ENCODE results near the gene CTNNA3. TPM values are rescaled to one million over a fixed set of nuclear protein-coding genes. Genes with fewer than 3 reads are reported as not detected.

CTNNA3 gene
- total RNA-seq, 2 donors from 2014 or later = under 0.01 to 0.33 TPM

DNA sequence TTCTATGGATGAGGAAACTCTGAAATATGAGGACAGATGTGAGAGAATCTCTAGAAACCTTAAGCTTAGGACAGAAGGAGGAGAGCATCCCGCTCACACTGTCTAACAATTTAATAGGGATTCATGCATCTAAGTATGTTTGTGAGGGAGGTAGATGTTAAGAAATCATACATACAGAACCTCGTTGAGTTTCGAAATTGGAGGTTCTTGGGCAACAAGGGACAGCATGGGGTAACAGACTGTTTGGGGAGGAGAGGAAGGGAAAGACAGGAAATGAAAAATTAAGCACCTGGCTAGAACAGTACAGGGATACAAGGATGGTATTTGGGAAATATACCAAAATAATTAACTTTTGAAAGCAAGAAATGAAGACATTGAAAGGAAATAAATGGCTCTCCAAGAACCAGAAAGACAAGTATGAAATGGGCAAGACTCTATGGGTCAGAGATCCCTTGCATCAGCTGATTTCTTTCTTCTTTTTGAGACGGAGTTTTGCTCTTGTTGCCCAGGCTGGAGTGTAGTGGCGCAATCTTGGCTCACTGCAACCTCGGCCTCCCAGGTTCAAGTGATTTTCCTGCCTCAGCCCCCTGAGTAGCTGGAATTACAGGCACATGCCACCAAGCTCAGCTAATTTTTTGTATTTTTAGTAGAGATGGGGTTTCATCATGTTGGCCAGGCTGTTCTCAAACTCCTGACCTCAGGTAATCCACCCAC lies 207.9 kb downstream of the CTNNA3 start:
- H3K36me3 ChIP-seq (replicated peaks in 1 of 2; ENCODE audit: insufficient read depth in 1 of 2, low read depth in 2 of 2) = no peaks in the 10 kb centered on the region
- intact Hi-C loops (cut with DNase I) = no loop called here
- no peaks in the 10 kb centered on the region for H3K27me3 ChIP-seq
- no peak for TF ChIP-seq POLR2A (IDR thresholded peaks at IDR 0.05)
- TF ChIP-seq, protein P1, sequence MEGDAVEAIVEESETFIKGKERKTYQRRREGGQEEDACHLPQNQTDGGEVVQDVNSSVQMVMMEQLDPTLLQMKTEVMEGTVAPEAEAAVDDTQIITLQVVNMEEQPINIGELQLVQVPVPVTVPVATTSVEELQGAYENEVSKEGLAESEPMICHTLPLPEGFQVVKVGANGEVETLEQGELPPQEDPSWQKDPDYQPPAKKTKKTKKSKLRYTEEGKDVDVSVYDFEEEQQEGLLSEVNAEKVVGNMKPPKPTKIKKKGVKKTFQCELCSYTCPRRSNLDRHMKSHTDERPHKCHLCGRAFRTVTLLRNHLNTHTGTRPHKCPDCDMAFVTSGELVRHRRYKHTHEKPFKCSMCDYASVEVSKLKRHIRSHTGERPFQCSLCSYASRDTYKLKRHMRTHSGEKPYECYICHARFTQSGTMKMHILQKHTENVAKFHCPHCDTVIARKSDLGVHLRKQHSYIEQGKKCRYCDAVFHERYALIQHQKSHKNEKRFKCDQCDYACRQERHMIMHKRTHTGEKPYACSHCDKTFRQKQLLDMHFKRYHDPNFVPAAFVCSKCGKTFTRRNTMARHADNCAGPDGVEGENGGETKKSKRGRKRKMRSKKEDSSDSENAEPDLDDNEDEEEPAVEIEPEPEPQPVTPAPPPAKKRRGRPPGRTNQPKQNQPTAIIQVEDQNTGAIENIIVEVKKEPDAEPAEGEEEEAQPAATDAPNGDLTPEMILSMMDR (IDR thresholded peaks at IDR 0.05) = no peak
- no peaks in the 10 kb centered on the region for H3K9me3 ChIP-seq
- peaks cover 18% of the 10 kb centered on the region for H3K4me1 ChIP-seq
- no peak overlapping the region for H3K4me3 ChIP-seq
- no peak for DNase-seq
- H3K27ac ChIP-seq = no peak overlapping the region
- WGBS, 2 donors = 82 to 86% methylated on average over 6 of the region's 6 CpGs
- ATAC-seq = no peak

DNA sequence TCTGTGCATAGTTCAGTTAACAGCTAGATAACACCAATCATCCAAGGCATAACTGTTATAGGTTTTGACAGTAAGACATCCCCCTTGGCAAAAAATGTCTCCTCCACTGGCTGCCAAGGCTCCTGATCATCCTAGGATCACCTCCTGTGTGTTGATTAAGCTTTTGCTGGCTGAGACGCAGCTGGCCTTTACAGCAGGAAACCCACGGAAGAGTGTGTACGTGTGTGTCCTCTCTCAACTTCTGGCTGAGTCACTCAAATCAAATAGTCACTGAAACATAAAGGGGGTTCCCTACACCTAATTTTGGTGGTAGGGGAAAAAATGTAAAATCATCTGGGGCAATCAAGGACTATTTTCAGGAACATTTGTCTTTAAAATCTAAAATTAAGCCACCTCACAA lies 208.8 kb downstream of the CTNNA3 start:
- no peaks in the 10 kb centered on the region for H3K36me3 ChIP-seq (replicated peaks in 1 of 2; ENCODE audit: insufficient read depth in 1 of 2, low read depth in 2 of 2)

DNA sequence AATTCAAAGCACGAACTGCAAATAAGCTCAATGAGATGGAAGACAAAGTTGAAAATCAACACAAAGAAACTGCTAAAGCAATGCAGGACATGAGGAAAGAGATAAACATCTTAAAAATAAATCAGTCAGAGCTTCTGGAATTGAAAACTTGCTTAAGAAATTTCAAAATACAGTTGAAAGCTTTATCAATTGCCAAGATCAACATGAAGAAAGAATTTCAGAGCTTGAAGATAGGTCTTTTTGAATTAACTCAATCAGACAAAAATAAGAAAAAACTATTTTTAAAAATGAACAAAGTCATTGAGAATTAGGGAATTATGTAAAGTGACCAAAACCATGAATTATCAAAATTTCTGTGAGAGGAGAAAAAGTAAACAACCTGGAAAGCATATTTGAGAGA lies 218.1 kb downstream of the CTNNA3 start:
- 97 to 100% methylated on average over 1 of the region's 1 CpG for WGBS, 2 donors
- no peaks in the 10 kb centered on the region for H3K36me3 ChIP-seq (replicated peaks in 1 of 2; ENCODE audit: insufficient read depth in 1 of 2, low read depth in 2 of 2)
- peaks cover 8% of the 10 kb centered on the region for H3K4me1 ChIP-seq
- intact Hi-C loops (cut with DNase I) = no loop called here
- no peak for ATAC-seq
- H3K9me3 ChIP-seq = peaks cover 0 to 13% (median 0%) of the 10 kb centered on the region in 3 donors
- no peak overlapping the region for H3K4me3 ChIP-seq
- H3K27ac ChIP-seq = no peak overlapping the region
- DNase-seq = no peak
- H3K27me3 ChIP-seq = no peaks in the 10 kb centered on the region
- no peak for TF ChIP-seq POLR2A (IDR thresholded peaks at IDR 0.05)
- TF ChIP-seq, protein P1 (IDR thresholded peaks at IDR 0.05) = no peak

More for the DNA sequence above, 208.8 kb downstream of the CTNNA3 start:
- DNase-seq = no peak
- 57 to 79% methylated on average over 3 of the region's 3 CpGs for WGBS, 2 donors
- no peak for TF ChIP-seq POLR2A (IDR thresholded peaks at IDR 0.05)
- TF ChIP-seq, protein P1 (IDR thresholded peaks at IDR 0.05) = no peak
- no peak for ATAC-seq
- H3K27ac ChIP-seq = no peak overlapping the region
- no peaks in the 10 kb centered on the region for H3K27me3 ChIP-seq
- H3K4me1 ChIP-seq = peaks cover 13% of the 10 kb centered on the region
- H3K4me3 ChIP-seq = no peak overlapping the region
- intact Hi-C loops (cut with DNase I) = no loop called here
- no peaks in the 10 kb centered on the region for H3K9me3 ChIP-seq

DNA sequence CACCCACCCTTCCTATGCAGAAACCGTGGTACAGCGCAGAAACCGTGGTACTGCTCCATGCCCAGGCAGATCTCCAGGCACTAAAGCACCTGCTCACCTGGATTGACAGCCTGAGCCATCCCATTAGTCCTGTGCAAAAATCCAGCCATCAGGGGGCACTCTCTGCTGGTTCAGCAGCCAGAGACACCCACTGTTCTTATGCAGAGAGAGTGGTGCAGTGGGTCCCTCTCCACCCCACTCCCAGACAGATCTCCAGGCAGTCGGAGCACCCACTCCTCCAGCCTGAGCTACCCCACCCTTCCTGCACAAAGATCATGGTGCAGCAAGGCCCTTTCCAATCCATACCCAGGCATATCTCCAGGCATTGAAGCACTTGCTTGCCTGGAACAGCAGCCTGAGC lies 219.8 kb downstream of the CTNNA3 start:
- no peak for ATAC-seq
- Histone ChIP-seq H3K27me3 (no peaks in the 10 kb centered on the region), H3K4me1 (peaks cover 8% of the 10 kb centered on the region), H3K36me3 (replicated peaks in 1 of 2; ENCODE audit: insufficient read depth in 1 of 2, low read depth in 2 of 2) (no peaks in the 10 kb centered on the region), H3K27ac (no peak overlapping the region), H3K4me3 (no peak overlapping the region), H3K9me3 (peaks cover 0 to 13% (median 0%) of the 10 kb centered on the region in 3 donors)
- no peak for DNase-seq
- 81 to 100% methylated on average over 1 to 4 of the region's 4 CpGs for WGBS, 2 donors
- intact Hi-C loops (cut with DNase I) = no loop called here
- no peak for TF ChIP-seq POLR2A (IDR thresholded peaks at IDR 0.05)
- TF ChIP-seq, protein P1 (IDR thresholded peaks at IDR 0.05) = no peak
